Measurements from ENCODE around the gene AKR1B1. TPM values are rescaled to one million over a fixed set of nuclear protein-coding genes. Genes with fewer than 3 reads are reported as not detected.

Gene AKR1B1
- total and polyA plus RNA-seq, 2 of the 13 experiments (the other 11 are each of a cell fraction or from before 2014, with no cell fraction given), result 89.9 to 133 TPM

DNA sequence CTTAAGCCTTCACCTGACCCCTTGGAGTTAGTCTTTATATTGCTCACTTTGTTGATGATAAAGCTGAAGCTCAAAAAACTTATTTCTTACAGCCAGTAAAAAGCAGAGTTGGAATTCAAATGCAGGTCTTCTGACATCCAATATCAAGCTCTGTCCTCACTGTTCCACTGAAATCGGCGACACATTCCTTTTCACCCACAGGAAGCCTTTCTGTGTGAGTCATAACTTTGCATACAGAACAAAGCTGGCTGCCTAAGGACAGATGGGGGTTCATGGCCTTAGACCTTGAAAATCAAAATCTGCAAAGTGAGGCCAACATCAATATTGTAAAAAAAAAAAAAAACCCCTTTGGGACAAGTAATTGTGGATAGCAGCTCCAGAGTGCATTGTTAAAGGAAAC is 21.8 kb upstream of the AKR1B1 start:
- Histone ChIP-seq H2AFZ (ENCODE audit: low read length) (no peak overlapping the region), H3K27ac (ENCODE audit: extremely low read length, insufficient read depth, low read length) (no peak overlapping the region), H3K4me2 (ENCODE audit: low read depth, low read length) (no peak overlapping the region), H3K79me2 (ENCODE audit: insufficient read depth, low read length) (no peaks in the 10 kb centered on the region), H3K9me3 (ENCODE audit: low read length) (no peaks in the 10 kb centered on the region), H3K4me1 (ENCODE audit: insufficient read depth, low read length) (peaks cover 11% of the 10 kb centered on the region), H3K36me3 (replicated peaks in 1 of 2; ENCODE audit: control insufficient read depth in 1 of 2, insufficient read depth in 2 of 2, low read length in 2 of 2) (no peaks in the 10 kb centered on the region), H3K4me3 (replicated peaks in 1 of 3; ENCODE audit: insufficient read depth in 1 of 3, low read depth in 2 of 3, low read length in 3 of 3) (no peak overlapping the region), H4K20me1 (ENCODE audit: insufficient read depth, low read length) (no peaks in the 10 kb centered on the region), H3K9ac (ENCODE audit: insufficient read depth, low read depth, low read length) (no peak overlapping the region), H3K27me3 (ENCODE audit: control insufficient read depth in 1 of 2, insufficient read depth in 2 of 2, low read length in 2 of 2) (no peaks in the 10 kb centered on the region)
- intact Hi-C loops (cut with micrococcal nuclease; ENCODE audit: unreplicated experiment), result no loop called here
- no TSS peak for BruUV-seq (replicated peaks)
- in situ Hi-C loops (cut with HindIII; ENCODE audit: extremely low pct_ligation_motif_present, low pct_unique_long_range_greater_than_20kb), result no loop called here
- POLR2A ChIA-PET, result interaction anchor here (0.8 to 1.1 kb wide), 3 partner anchors 10 to 166 kb away, joined by 3 to 5 read pairs (median 4); partner anchors contain the start of genes AKR1B1 and BPGM
- DNase-seq (ENCODE audit: low spot score) (peak; percentile 78), FAIRE-seq (peak; percentile 48), ATAC-seq (peak; percentile 89)
- CTCF ChIA-PET (ENCODE audit: low intra/inter-chr PET ratio, low total read pairs), result no interaction called here
- 3% methylated on average over 2 of the region's 2 CpGs for WGBS (ENCODE audit: low lambda C conversion rate)
- TF ChIP-seq ZNF557 (CRISPR knock-in tag; IDR thresholded peaks at IDR 0.05) (no peak), TEAD3 (CRISPR knock-in tag; optimal IDR thresholded peaks at IDR 0.05; ENCODE audit: borderline replicate concordance) (peak; percentile 62), JUND (CRISPR knock-in tag; IDR thresholded peaks at IDR 0.05) (0 out of 2 replicates have a peak, but pooled peaks have one; percentile 41), ZNF644 (CRISPR knock-in tag; IDR thresholded peaks at IDR 0.05; ENCODE audit: low read depth) (no peak), ZNF652 (CRISPR knock-in tag; IDR thresholded peaks at IDR 0.05; ENCODE audit: borderline replicate concordance, low read depth) (no peak), ETV5 (CRISPR knock-in tag; IDR thresholded peaks at IDR 0.05; ENCODE audit: borderline replicate concordance) (peak; percentile 53; the same call in 1 of the 2 replicates), ATF7-NPFF (CRISPR knock-in tag; IDR thresholded peaks at IDR 0.05; ENCODE audit: low read depth) (no peak), NR2F6 (IDR thresholded peaks at IDR 0.05) (no peak), NR2F6 (CRISPR knock-in tag; IDR thresholded peaks at IDR 0.05) (no peak), FOXA1 (IDR thresholded peaks at IDR 0.05) (no peak), FOXA1 (CRISPR knock-in tag; IDR thresholded peaks at IDR 0.05) (no peak), TCF7 (IDR thresholded peaks at IDR 0.05; ENCODE audit: low read depth) (peak; percentile 41; the same call in 1 of the 2 replicates), ASH2L (IDR thresholded peaks at IDR 0.05; ENCODE audit: insufficient read length, low read depth, low read length) (no peak), SOX5 (CRISPR knock-in tag; IDR thresholded peaks at IDR 0.05; ENCODE audit: borderline replicate concordance) (peak; percentile 69; the same call in 1 of the 2 replicates), RXRB (CRISPR knock-in tag; IDR thresholded peaks at IDR 0.05; ENCODE audit: borderline replicate concordance) (peak; percentile 50; the same call in 1 of the 2 replicates), FOSL2 (CRISPR knock-in tag; IDR thresholded peaks at IDR 0.05) (peak; percentile 95), ZNF460 (CRISPR knock-in tag; IDR thresholded peaks at IDR 0.05; ENCODE audit: borderline replicate concordance) (no peak), PLRG1 (conservative IDR thresholded peaks at IDR 0.05) (no peak), RARA (CRISPR knock-in tag; IDR thresholded peaks at IDR 0.05) (peak; percentile 72), ZNF850 (CRISPR knock-in tag; conservative IDR thresholded peaks at IDR 0.05) (no peak)
- TF ChIP-seq, protein P1, sequence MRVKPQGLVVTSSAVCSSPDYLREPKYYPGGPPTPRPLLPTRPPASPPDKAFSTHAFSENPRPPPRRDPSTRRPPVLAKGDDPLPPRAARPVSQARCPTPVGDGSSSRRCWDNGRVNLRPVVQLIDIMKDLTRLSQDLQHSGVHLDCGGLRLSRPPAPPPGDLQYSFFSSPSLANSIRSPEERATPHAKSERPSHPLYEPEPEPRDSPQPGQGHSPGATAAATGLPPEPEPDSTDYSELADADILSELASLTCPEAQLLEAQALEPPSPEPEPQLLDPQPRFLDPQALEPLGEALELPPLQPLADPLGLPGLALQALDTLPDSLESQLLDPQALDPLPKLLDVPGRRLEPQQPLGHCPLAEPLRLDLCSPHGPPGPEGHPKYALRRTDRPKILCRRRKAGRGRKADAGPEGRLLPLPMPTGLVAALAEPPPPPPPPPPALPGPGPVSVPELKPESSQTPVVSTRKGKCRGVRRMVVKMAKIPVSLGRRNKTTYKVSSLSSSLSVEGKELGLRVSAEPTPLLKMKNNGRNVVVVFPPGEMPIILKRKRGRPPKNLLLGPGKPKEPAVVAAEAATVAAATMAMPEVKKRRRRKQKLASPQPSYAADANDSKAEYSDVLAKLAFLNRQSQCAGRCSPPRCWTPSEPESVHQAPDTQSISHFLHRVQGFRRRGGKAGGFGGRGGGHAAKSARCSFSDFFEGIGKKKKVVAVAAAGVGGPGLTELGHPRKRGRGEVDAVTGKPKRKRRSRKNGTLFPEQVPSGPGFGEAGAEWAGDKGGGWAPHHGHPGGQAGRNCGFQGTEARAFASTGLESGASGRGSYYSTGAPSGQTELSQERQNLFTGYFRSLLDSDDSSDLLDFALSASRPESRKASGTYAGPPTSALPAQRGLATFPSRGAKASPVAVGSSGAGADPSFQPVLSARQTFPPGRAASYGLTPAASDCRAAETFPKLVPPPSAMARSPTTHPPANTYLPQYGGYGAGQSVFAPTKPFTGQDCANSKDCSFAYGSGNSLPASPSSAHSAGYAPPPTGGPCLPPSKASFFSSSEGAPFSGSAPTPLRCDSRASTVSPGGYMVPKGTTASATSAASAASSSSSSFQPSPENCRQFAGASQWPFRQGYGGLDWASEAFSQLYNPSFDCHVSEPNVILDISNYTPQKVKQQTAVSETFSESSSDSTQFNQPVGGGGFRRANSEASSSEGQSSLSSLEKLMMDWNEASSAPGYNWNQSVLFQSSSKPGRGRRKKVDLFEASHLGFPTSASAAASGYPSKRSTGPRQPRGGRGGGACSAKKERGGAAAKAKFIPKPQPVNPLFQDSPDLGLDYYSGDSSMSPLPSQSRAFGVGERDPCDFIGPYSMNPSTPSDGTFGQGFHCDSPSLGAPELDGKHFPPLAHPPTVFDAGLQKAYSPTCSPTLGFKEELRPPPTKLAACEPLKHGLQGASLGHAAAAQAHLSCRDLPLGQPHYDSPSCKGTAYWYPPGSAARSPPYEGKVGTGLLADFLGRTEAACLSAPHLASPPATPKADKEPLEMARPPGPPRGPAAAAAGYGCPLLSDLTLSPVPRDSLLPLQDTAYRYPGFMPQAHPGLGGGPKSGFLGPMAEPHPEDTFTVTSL (CRISPR knock-in tag; IDR thresholded peaks at IDR 0.05; ENCODE audit: borderline replicate concordance), result peak; percentile 50; the same call in 1 of the 2 replicates
- TF ChIP-seq, protein P2, sequence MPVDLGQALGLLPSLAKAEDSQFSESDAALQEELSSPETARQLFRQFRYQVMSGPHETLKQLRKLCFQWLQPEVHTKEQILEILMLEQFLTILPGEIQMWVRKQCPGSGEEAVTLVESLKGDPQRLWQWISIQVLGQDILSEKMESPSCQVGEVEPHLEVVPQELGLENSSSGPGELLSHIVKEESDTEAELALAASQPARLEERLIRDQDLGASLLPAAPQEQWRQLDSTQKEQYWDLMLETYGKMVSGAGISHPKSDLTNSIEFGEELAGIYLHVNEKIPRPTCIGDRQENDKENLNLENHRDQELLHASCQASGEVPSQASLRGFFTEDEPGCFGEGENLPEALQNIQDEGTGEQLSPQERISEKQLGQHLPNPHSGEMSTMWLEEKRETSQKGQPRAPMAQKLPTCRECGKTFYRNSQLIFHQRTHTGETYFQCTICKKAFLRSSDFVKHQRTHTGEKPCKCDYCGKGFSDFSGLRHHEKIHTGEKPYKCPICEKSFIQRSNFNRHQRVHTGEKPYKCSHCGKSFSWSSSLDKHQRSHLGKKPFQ (CRISPR knock-in tag; IDR thresholded peaks at IDR 0.05; ENCODE audit: insufficient replicate concordance), result no peak

Data from HepG2 (cell line).